Tibial artery (tissue), 4 donors: ENCODE results near the gene ZNHIT2.

Experiments used
- DNase-seq, 2 donors: peaks; one replicate each; pipeline ENCODE4 v3.0.0-alpha.2; 2019
- H3K27ac ChIP-seq, 2 donors: fragments of 200-600 bp; sonication (generic) in 1 of 2; 1 replicate in 1 of 2; 2 replicates in 1 of 2; pipeline ENCODE4 v1.5.1; 2018 to 2019; ENCODE audit warnings: mild to moderate bottlenecking in 1 of 2
- H3K27me3 ChIP-seq, 2 donors: fragments of 200-600 bp; sonication (generic) in 1 of 2; one replicate each; pipeline versions ENCODE4 v1.5.1 to v1.6.0; 2016 to 2019
- H3K36me3 ChIP-seq, 3 donors: fragments of 200-600 bp; sonication (generic) in 2 of 3; one replicate each; pipeline ENCODE4 v1.5.1; 2016 to 2019; ENCODE audit warnings: mild to moderate bottlenecking in 2 of 3
- H3K4me1 ChIP-seq, 4 donors: fragments of 200-600 bp; sonication (generic) in 2 of 4; 1 replicate in 3 of 4; 2 replicates in 1 of 4; pipeline ENCODE4 v1.5.1; 2016 to 2019
- H3K4me3 ChIP-seq, 2 donors: fragments of 200-600 bp; sonication (generic) in 1 of 2; 1 replicate in 1 of 2; 2 replicates in 1 of 2; pipeline ENCODE4 v1.5.1; 2018 to 2019; ENCODE audit warnings: mild to moderate bottlenecking in 2 of 2
- H3K9me3 ChIP-seq, 3 donors: fragments of 200-600 bp; sonication (generic) in 1 of 3; one replicate each; pipeline ENCODE4 v1.5.1; 2016 to 2019
- intact Hi-C: fragments of 100-400 bp; cut with DNase I; formaldehyde crosslinking; loops from one replicate; pipeline ENCODE4 v1.15.0; 2023; ENCODE audit warnings: low total_unique reads
- TF ChIP-seq, protein P1 (sequence below), 2 experiments: fragments of 200-600 bp in 1 of 2; fragments of 450-650 bp in 1 of 2; IDR thresholded peaks; one replicate each; pipeline ENCODE4 v1.5.1; 2017 to 2019; ENCODE audit warnings: antibody characterized with exemption in 2 of 2, mild to moderate bottlenecking in 1 of 2, moderate library complexity in 1 of 2

ZNHIT2 gene

GRCh38 chr11:65102142-65103095, 15.1 kb downstream of the ZNHIT2 start:
- DNase-seq, result no peak
- intact Hi-C loops, result no loop called here
- H3K4me3 ChIP-seq, result no peak overlapping the region
- peak overlapping the region in 1 of 2 donors; percentile 55 for H3K27ac ChIP-seq
- no peaks in the 10 kb centered on the region for H3K9me3 ChIP-seq
- peaks cover 5 to 19% (median 16%) of the 10 kb centered on the region in 3 donors for H3K36me3 ChIP-seq
- H3K27me3 ChIP-seq, result no peaks in the 10 kb centered on the region
- TF ChIP-seq, protein P1, sequence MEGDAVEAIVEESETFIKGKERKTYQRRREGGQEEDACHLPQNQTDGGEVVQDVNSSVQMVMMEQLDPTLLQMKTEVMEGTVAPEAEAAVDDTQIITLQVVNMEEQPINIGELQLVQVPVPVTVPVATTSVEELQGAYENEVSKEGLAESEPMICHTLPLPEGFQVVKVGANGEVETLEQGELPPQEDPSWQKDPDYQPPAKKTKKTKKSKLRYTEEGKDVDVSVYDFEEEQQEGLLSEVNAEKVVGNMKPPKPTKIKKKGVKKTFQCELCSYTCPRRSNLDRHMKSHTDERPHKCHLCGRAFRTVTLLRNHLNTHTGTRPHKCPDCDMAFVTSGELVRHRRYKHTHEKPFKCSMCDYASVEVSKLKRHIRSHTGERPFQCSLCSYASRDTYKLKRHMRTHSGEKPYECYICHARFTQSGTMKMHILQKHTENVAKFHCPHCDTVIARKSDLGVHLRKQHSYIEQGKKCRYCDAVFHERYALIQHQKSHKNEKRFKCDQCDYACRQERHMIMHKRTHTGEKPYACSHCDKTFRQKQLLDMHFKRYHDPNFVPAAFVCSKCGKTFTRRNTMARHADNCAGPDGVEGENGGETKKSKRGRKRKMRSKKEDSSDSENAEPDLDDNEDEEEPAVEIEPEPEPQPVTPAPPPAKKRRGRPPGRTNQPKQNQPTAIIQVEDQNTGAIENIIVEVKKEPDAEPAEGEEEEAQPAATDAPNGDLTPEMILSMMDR (IDR thresholded peaks at IDR 0.05), result no peak
- peaks cover 0 to 30% (median 21%) of the 10 kb centered on the region in 4 donors for H3K4me1 ChIP-seq

DNA sequence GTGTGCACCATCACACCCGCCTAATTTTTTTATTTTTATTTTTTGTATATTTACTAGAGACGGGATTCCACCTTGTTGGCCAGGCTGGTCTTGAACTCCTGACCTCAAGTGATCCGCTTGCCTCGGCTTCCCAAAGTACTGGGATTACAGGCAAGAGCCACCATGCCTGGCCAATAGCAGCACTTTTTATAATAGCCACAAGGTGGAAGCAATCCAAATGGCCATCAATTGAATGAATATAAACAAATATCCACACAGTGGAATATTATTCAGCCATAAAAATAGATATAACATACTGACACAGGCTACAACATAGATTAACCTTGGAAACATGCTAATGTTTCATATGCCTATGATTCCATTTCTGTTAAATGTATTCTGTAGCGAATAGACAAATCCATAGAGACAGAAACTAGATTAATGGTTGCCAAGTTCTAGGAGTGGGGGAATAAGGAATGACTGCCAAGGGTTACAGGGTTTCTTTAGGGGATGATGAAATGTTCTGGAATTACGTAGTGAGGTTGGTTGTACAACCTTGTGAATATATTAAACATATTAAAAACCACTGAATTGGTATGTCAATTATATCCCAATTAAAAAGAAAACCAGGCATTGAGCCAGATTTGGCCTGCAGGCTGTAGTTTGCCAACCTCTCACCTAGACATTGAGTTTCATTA, 16.7 kb downstream of the ZNHIT2 start:
- Histone ChIP-seq H3K4me3 (no peak overlapping the region), H3K27me3 (no peaks in the 10 kb centered on the region), H3K9me3 (no peaks in the 10 kb centered on the region), H3K36me3 (peaks cover 5 to 13% (median 9%) of the 10 kb centered on the region in 3 donors), H3K4me1 (peaks cover 0 to 39% (median 30%) of the 10 kb centered on the region in 4 donors), H3K27ac (no peak overlapping the region)
- DNase-seq, result no peak
- intact Hi-C loops, result no loop called here
- TF ChIP-seq, protein P1 (IDR thresholded peaks at IDR 0.05), result no peak

DNA sequence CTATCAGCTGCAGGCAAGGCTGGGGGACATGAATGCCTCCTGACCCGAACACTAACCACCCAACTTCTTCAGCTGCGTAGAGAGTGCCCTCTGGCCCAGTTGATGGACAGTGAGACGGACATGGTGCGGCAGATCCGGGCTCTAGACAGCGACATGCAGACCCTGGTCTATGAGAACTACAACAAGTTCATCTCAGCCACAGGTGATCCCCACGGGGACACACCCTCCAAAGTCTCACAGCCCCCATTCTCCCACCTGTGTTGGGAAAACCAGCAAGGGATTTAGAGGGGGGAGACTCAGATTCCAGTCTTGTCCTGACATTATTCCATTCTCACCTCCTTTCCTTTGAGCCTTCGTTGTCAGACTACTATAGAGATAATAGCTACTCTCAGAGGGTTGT, 20.6 kb downstream of the ZNHIT2 start:
- no peak for DNase-seq
- peak overlapping the region; percentile 89 to 93 for H3K27ac ChIP-seq
- TF ChIP-seq, protein P1 (IDR thresholded peaks at IDR 0.05), result no peak
- peak overlapping the region; percentile 81 to 97 for H3K4me3 ChIP-seq
- H3K27me3 ChIP-seq, result no peaks in the 10 kb centered on the region
- intact Hi-C loops, result no loop called here
- peaks cover 0 to 13% (median 5%) of the 10 kb centered on the region in 3 donors for H3K36me3 ChIP-seq
- H3K4me1 ChIP-seq, result peaks cover 0 to 30% (median 20%) of the 10 kb centered on the region in 4 donors
- no peaks in the 10 kb centered on the region for H3K9me3 ChIP-seq

DNA sequence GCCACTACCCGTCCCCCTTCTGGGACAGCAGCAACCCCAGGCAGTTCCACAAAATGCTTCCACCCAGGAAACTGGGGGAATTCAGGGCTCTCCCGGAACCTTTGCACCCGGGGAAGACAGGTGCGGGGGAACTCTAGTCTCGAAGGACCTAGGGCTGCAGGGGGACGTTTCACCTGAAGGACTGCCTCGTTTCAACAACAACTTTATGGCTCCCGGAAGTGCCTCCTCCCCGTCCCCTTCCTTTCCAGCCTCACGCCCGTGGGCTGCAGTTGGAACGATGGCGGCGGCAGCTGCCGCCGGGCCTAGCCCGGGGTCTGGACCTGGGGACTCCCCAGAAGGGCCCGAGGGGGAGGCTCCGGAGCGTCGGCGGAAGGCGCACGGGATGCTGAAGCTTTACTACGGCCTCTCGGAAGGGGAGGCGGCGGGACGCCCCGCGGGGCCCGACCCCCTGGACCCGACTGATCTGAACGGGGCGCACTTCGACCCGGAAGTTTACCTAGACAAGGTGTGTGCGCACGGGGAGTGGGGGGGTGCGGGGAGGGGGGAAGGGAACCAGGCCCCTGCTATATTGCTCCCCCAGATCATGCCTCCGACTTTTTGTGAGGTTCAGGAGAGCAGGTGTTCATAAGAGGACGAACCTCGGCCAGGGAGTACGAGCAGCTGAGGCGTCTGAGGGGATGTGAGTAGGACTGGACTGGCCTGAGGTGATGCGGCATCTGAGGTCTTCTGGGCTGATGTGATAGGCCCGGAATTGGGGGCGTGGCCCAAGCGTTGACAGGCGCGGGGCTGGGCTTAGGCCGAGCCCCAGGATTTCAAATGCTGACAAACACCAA, 21.3 kb downstream of the ZNHIT2 start, which contains the start of gene VPS51:
Gene VPS51, plus strand, starts transcription at position 241 of the 833 bp plus-strand sequence. Its CDS starts 37 bp downstream, at position 278.
- Histone ChIP-seq H3K9me3 (no peaks in the 10 kb centered on the region), H3K4me1 (peaks cover 0 to 24% (median 14%) of the 10 kb centered on the region in 4 donors), H3K27ac (peak within 1 kb of the TSS; percentile 89 to 93), H3K27me3 (no peaks in the 10 kb centered on the region), H3K36me3 (peaks cover 0 to 13% (median 5%) of the 10 kb centered on the region in 3 donors), H3K4me3 (peak within 1 kb of the TSS; percentile 81 to 97)
- intact Hi-C loops, result no loop called here
- TF ChIP-seq, protein P1 (IDR thresholded peaks at IDR 0.05), result peak in 1 of 2 experiments; percentile 27
- DNase-seq, result peak; percentile 91 to 92

DNA sequence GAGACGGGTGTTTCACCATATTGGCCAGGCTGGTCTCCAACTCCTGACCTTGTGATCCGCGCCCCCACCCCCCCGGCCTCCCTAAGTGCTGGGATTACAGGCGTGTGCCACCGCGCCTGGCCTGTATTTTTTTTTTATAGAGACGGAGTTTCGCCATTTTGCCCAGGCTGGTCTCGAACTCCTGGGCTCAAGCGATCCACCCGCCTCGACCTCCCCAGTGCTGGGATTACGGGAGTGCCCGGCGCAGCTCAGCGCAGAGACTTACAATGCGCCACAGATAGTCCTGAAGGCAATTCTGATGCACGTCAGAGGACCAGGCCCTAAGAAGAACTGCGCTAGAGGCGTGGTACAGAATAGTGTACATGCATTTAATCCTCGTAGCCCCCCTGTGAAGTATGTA, 22.1 kb downstream of the ZNHIT2 start:
- Histone ChIP-seq H3K36me3 (peaks cover 0 to 13% (median 5%) of the 10 kb centered on the region in 3 donors), H3K4me3 (peak overlapping the region in 1 of 2 donors; percentile 97), H3K4me1 (peaks cover 0 to 24% (median 14%) of the 10 kb centered on the region in 4 donors), H3K27ac (peak overlapping the region; percentile 89 to 93), H3K27me3 (no peaks in the 10 kb centered on the region), H3K9me3 (no peaks in the 10 kb centered on the region)
- no peak for DNase-seq
- TF ChIP-seq, protein P1 (IDR thresholded peaks at IDR 0.05), result no peak
- intact Hi-C loops, result no loop called here
